ENCODE results near the gene SNRNP27.
"Not testable (repeated sequence)": the region's sequence is repeated elsewhere in the genome, so short reads cannot be mapped to it uniquely, and the experiment has no call there.

DNA sequence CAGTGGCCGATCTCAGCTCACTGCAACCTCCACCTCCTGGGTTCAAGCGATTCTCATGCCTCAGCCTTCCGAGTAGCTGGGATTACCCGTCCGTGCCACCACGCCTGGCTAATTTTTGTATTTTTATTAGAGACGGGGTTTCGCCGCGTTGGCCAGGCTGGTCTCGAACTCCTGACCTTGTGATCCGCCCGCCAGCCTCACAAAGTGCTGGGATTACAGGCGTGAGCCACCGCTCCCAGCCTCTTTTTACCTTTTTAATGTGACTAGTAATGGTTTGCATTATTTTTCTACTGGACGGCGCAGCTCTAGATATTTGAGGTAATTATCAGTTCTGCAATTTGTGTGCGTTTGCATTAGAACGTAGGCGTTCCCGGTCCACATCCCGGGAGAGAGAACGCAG is 981 bp downstream of the SNRNP27 start:
- TF ChIP-seq, protein P1, sequence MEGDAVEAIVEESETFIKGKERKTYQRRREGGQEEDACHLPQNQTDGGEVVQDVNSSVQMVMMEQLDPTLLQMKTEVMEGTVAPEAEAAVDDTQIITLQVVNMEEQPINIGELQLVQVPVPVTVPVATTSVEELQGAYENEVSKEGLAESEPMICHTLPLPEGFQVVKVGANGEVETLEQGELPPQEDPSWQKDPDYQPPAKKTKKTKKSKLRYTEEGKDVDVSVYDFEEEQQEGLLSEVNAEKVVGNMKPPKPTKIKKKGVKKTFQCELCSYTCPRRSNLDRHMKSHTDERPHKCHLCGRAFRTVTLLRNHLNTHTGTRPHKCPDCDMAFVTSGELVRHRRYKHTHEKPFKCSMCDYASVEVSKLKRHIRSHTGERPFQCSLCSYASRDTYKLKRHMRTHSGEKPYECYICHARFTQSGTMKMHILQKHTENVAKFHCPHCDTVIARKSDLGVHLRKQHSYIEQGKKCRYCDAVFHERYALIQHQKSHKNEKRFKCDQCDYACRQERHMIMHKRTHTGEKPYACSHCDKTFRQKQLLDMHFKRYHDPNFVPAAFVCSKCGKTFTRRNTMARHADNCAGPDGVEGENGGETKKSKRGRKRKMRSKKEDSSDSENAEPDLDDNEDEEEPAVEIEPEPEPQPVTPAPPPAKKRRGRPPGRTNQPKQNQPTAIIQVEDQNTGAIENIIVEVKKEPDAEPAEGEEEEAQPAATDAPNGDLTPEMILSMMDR (IDR thresholded peaks at IDR 0.05): not testable (repeated sequence)
- not testable (repeated sequence) for TF ChIP-seq POLR2A (IDR thresholded peaks at IDR 0.05)
